Stimulated activated CD4-positive, alpha-beta T cell treated with anti-CD3 and anti-CD28 coated beads, Interleukin-15, amount 100 ng/mL, for 1 hour (primary cell): Measurements from ENCODE around the gene CD6.
A peak's percentile ranks its signal among the peaks of the same experiment; 100 is the strongest.

Experiments used
- DNase-seq, 2 donors: peaks; one replicate each; pipeline ENCODE4 v3.0.0-alpha.2; 2020; ENCODE audit warnings: low read depth in 1 of 2, low spot score in 1 of 2

Gene CD6, protein sequence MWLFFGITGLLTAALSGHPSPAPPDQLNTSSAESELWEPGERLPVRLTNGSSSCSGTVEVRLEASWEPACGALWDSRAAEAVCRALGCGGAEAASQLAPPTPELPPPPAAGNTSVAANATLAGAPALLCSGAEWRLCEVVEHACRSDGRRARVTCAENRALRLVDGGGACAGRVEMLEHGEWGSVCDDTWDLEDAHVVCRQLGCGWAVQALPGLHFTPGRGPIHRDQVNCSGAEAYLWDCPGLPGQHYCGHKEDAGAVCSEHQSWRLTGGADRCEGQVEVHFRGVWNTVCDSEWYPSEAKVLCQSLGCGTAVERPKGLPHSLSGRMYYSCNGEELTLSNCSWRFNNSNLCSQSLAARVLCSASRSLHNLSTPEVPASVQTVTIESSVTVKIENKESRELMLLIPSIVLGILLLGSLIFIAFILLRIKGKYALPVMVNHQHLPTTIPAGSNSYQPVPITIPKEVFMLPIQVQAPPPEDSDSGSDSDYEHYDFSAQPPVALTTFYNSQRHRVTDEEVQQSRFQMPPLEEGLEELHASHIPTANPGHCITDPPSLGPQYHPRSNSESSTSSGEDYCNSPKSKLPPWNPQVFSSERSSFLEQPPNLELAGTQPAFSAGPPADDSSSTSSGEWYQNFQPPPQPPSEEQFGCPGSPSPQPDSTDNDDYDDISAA

DNA sequence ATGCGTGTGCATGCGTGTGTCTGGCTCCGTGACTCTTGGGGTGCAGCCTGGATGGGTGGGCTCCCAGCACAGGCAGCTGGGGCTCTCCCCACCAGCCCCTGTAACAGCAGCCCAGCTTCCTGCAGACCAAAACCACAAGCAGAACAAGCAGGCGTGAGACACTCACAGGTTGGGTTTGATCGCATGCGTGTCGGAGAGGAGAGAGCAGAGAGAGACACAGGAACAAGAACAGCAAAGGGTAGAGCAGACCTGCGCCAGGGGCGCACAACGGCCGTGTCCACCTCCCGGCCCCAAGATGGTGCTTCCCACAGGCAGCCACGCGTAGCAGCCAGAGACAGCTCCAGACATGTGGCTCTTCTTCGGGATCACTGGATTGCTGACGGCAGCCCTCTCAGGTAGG is at the start of gene CD6:
CD6 (plus strand) TSS at position 161 of the 400 bp plus-strand sequence; CDS start at position 347, 186 bp downstream.
- peak in 1 of 2 donors; percentile 42 for DNase-seq

DNA sequence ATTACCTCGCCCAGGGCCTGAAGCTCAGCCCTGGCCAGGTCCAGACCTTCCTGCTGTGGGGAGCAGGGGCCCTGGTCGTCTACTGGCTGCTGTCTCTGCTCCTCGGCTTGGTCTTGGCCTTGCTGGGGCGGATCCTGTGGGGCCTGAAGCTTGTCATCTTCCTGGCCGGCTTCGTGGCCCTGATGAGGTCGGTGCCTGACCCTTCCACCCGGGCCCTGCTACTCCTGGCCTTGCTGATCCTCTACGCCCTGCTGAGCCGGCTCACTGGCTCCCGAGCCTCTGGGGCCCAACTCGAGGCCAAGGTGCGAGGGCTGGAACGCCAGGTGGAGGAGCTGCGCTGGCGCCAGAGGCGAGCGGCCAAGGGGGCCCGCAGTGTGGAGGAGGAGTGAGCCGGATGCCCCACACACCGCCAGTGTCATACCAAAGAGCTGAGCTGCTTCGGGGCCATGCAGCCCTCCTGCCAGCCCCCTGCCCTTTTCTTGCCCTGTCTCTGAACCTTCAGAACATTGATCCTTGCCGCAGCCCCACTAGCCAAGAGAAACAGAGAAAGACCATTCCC is 49.6 kb upstream of the CD6 start:
- DNase-seq = no peak

DNA sequence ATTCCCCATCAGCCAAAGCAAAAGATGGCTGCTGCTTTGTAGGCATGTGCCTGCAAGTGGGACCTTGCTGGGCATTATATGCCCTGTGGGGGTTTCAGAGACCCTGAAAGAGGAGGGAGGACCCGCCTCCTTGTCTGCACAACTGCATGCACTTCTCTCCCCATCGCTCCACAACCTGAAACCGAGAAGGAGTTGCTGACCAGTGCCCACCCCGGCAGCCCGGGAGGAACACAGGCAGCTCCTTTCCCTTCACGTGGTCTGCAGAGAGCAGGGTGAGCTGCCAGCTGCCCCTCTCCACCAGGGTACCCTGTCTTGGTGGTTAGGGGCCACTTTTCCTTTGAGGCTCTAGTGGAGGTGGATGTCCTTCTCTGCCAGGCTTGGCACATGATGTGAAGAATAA is 48.6 kb upstream of the CD6 start:
- no peak for DNase-seq

DNA sequence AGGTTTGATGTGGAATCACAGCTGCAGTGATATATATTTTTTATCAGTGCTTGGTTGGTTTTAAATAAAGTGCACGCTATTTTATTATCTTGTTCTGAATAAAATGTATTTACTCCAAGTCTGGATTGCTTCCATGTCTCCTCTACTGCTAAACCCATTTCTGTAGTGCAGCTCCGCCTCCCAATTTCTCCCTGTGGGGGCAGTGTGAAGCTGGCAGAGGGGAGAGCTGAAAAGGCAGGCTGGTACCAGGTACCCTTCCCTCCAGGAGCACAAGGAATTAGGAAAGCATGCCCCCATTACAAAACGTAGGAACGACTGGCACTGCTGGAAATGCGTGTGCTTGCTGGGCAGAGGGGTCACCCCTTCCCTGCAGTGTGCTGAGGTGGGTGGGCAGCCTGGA is 48.2 kb upstream of the CD6 start:
- DNase-seq = no peak

GRCh38 chr11:60923800-60924109 is 47.7 kb upstream of the CD6 start:
- DNase-seq = no peak

DNA sequence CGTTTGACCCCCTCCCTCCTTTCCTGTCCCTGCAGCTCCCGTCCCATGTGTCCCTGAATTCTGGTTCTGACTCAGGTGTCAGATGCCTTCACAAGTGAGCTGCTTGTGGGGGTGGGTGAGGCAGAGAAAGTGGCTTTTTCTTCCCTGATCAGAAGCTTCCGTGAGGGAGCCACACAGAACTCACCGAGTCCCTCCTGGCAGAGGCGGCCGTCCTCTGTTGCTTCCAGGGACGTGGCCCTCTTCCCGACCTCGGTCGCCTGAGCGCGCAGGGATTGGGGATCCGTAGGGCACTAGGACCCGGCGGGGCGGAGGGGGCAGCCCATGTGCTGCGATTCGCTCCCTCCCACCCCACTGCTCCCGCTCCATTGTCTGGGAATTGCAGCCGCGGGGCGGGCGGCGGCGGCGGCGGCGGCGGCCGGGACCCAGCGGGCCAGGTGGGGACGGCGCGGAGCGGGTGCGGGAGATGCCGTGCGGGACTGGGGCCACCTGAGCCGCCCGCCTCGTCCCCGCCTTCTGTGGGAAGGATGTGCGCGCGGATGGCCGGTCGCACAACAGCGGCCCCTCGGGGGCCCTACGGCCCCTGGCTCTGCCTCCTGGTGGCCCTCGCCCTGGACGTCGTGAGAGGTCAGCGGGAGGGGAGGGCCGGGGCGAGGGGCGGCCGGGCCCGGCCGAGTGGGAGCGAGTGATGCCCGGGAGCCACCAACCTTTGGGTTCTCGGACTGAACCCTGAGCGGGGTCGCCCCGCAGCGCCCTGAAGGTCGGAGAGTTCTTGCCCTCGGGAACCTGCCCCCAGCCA is 47.2 kb upstream of the CD6 start, which contains the start of gene TMEM132A:
TMEM132A (plus strand) TSS at position 351 of the 796 bp plus-strand sequence; CDS start at position 525, 174 bp downstream.
- DNase-seq = no peak

DNA sequence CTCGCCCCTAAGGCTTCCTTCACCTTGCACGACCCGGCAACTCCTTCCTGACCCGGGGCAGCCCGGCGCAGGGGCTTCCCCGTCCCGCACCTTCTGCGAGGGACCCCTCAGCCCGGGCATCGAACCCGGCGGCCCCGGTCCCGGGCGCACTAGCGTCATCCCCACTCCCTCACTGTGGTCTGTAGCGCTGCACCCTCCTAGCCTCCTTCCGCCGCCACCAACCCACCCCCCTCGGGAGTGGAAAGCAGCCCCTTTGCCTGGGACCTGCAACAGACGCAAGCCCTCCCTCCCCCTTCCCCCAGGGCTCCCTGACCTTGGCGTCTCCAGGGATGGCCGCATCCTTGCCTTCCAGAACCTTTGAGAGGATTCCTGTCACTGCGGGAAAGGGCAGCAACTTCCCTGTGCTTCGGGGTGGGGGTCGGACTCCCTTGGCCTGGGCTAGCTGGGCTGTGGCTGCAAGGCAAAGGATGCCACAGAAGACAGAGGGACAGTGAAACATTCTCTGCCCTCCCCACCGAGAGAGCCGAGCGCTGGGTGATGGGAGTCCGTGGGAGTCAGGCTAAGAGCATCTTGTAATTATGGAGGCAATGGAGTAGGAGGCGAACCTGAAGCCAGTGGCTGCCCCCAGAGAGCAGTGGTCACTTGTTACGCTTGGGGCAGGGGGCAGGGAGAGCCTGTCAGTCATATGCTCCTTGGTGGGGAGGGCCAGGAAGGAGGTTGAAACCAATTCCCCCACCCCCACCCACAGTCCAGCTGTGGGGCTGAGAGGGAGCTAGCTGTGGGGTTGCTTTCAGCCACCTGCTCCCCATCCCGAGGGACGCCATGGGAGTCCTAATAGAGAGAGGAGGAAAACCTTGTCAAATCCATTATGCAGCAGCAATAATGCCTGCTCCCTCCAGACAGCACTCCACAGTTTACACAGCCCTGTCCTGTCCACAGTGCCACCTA is 46.3 kb upstream of the CD6 start:
- no peak for DNase-seq

GRCh38 chr11:60925868-60926267 is 45.6 kb upstream of the CD6 start:
- no peak for DNase-seq

DNA sequence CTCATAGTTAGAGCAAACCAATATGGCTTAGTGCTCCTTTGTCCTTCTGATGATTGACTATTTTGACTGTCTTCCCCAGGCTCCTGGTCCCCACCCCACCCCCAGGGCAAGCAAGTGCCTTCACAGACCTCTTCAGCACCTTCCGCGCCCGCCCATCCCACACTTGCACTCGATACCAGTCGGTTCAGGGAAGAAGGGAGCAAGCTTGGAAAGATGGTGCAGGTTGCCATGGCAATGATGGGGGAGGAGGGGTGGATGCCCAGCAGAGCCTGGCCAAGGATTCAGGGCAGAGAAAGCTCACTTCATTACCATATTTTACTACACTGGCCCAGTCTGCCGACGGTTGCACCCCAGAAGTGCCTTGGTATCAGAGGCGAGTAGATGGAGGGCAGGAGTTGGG is 45.0 kb upstream of the CD6 start:
- no peak for DNase-seq

DNA sequence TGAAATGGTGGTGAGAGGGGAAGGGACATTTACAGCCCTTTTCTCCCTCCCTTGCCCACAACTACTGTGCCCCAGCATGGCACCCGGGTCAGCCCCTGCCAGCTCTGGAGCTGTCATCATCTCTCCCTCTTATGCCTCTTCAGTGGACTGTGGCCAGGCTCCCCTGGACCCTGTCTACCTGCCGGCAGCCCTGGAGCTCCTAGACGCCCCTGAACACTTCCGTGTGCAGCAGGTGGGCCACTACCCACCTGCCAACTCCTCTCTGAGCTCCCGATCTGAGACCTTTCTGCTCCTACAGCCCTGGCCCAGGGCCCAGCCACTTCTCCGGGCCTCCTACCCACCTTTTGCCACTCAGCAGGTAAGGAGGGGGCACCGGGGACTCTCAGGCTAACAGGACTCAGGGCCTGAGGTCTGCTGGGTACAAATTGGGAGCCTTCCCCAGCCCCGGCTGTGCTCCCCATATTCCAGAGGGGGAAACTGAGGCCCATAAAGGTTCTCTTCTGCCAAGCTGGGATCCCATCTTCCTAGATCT is 44.4 kb upstream of the CD6 start:
- DNase-seq = no peak

- DNase-seq = no peak
These were observed 43.9 kb upstream of the CD6 start for GRCh38 chr11:60927600-60927999.

DNA sequence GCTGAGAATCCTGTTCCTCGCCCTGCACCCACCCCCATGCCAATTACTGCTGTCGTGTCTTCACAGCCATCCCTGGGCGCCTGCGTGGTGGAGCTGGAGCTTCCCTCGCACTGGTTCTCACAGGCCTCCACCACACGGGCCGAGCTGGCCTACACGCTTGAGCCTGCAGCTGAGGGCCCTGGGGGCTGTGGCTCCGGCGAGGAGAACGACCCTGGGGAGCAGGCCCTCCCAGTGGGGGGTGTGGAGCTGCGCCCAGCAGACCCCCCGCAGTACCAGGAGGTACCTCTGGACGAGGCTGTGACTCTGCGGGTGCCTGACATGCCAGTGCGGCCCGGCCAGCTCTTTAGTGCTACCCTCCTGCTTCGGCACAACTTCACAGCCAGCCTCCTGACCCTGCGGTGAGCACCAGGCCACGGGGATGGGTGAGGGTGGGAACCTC is 42.9 kb upstream of the CD6 start:
- no peak for DNase-seq

DNA sequence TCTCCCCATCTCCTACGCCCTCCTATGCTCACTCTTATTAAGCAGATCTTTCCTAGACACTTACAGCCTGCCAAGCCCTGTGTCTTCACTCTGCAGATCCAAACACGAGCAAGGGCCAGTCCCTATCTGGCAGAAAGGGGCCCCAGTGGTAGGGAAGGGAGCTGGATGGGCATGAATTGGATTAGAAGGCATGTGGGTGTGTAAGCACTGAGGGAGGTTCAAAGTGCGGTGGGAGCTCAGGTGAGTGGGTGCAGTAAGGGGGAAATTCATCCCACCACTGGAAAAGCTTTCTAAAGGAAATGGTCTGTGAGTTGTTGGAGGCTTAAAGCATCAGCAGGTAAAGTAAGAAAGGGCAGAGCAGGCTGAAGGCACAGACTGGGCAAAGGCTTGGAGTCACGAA is 41.7 kb upstream of the CD6 start:
- no peak for DNase-seq

- no peak for DNase-seq
These were observed 41.1 kb upstream of the CD6 start for GRCh38 chr11:60930394-60930793.

DNA sequence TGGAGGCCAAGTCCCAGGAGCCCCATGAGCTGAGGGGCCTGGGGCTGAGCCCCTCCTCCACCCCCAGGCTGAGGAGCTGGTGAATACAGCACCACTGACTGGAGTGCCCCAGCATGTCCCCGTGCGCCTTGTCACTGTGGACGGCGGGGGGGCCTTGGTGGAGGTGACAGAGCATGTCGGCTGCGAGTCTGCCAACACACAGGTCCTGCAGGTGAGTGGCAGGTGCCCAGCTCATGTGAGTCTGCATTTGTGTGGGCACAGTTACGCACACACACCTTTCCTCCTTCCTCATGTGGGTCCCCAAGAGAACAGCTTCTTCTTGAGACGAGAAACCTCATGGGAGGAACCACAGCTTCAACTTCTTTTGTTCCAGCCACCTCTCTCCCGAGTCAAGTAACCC is 39.6 kb upstream of the CD6 start:
- DNase-seq = no peak

- DNase-seq = no peak
These were observed 38.7 kb upstream of the CD6 start for GRCh38 chr11:60932605-60933356.

DNA sequence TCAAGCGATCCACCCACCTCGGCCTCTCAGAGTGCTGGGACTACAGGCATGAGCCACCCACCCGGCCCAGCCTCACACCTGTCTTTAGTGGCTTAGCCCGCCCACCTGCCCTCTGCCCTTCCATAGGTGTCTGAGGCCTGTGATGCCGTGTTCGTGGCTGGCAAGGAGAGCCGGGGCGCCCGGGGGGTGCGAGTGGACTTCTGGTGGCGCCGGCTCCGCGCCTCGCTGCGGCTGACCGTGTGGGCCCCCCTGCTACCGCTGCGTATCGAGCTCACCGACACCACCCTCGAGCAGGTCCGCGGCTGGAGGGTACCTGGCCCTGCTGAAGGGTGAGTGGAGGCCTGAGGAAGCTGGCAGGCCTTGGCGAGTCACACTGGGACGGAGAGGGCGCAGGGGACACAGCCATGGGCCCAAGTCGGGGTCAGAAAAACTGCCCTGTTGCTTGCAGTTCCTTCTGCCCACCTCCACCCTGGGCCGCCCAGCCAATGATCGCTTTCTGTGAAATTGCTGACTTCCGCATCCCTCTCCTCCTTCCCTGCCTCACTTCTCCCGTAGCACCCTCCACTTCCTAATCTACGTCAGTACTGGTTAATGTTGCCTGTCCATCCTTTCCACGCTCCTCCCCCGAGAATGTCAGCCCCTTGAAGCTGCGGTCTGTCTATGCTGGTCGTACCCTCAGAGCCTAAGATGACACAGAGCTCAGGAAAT is 37.9 kb upstream of the CD6 start:
- DNase-seq = no peak

DNA sequence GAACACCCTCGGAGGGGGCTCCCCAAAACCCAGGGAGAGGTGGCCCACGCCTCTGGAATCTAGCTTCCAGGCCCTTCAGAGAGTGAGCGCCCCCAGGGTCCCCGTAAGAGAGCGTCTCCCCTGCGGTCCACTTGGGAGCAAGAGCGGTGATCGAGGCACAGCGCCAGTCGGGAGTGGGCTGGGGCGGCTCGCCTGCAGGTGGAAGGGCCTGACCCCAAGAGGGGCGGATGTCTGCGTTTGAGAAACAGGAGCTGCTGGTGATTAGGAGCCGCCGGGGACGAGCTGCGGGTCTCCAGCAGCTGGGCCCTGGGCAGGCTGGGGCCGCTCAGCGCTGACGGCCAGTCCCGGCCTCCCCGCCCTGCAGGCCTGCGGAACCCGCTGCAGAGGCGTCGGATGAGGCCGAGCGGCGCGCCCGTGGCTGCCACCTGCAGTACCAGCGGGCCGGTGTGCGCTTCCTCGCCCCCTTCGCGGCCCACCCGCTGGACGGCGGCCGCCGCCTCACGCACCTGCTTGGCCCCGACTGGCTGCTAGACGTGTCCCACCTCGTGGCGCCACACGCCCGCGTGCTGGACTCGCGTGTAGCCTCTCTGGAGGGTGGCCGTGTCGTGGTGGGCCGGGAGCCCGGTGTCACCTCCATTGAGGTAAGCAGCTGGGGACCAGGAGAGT is 37.2 kb upstream of the CD6 start:
- DNase-seq = no peak
